A673 (cell line): ENCODE data around the gene ATP5ME. TPM values are rescaled to one million over a fixed set of nuclear protein-coding genes. Genes with fewer than 3 reads are reported as not detected.

Experiments used
- BruUV-seq: library from RNA; stranded (reverse); fragments of 400-500 nt; replicated peaks from 2 replicates; lab custom pipeline; 2021; lab: Mats Ljungman, UMichigan
- CTCF ChIA-PET: fragments of 300-600 bp; sonication (Branson Sonifier 250); formaldehyde crosslinking; loops from one replicate; lab custom pipeline; 2022; ENCODE audit warnings: antibody characterized with exemption; lab: Charles Lee
- POLR2A ChIA-PET: fragments of 300-600 bp; sonication (Branson Sonifier 250); formaldehyde crosslinking; loops from one replicate; lab custom pipeline; 2022; ENCODE audit warnings: antibody characterized with exemption; ENCODE audit not compliant: low non-redundant PET; lab: Charles Lee
- DNase-seq: peaks from one replicate; pipeline ENCODE4 v3.0.0-alpha.2; 2015; ENCODE audit warnings: low spot score
- H3K27ac ChIP-seq: fragments of 200-600 bp; sonication (generic); 2 replicates; pipeline ENCODE4 v1.5.1; 2016; ENCODE audit warnings: mixed run types, low read depth, mild to moderate bottlenecking, mixed read lengths, antibody characterized with exemption, low read length; ENCODE audit not compliant: poor library complexity, severe bottlenecking
- H3K27me3 ChIP-seq: fragments of 200-600 bp; sonication (generic); replicated peaks from 2 replicates; pipeline ENCODE4 v1.6.1; 2017; ENCODE audit warnings: mixed run types, low read depth, mild to moderate bottlenecking, mixed read lengths, antibody characterized with exemption, low read length; ENCODE audit not compliant: insufficient read depth, poor library complexity
- H3K36me3 ChIP-seq: fragments of 200-600 bp; sonication (generic); 2 replicates; pipeline ENCODE4 v1.6.1; 2016; ENCODE audit warnings: mixed run types, mild to moderate bottlenecking, mixed read lengths, antibody characterized with exemption, low read length; ENCODE audit not compliant: insufficient read depth, poor library complexity, severe bottlenecking
- H3K4me1 ChIP-seq: fragments of 200-600 bp; sonication (generic); 2 replicates; pipeline ENCODE4 v1.6.1; 2017; ENCODE audit warnings: mixed run types, mild to moderate bottlenecking, mixed read lengths, antibody characterized with exemption, low read length; ENCODE audit not compliant: insufficient read depth, poor library complexity, severe bottlenecking
- H3K4me3 ChIP-seq: fragments of 200-600 bp; sonication (generic); 2 replicates; pipeline ENCODE4 v1.5.1; 2016; ENCODE audit warnings: low read depth, mixed run types, mild to moderate bottlenecking, mixed read lengths, low read length; ENCODE audit not compliant: poor library complexity, severe bottlenecking
- H3K9me3 ChIP-seq: fragments of 200-600 bp; sonication (generic); 2 replicates; pipeline ENCODE4 v1.6.1; 2016; ENCODE audit warnings: mixed run types, low read depth, mild to moderate bottlenecking, mixed read lengths, antibody characterized with exemption, low read length; ENCODE audit not compliant: poor library complexity, severe bottlenecking
- EZH2 ChIP-seq: fragments of 200-600 bp; sonication (generic); IDR thresholded peaks from 2 replicates; pipeline ENCODE4 v1.6.1; 2017; ENCODE audit warnings: borderline replicate concordance, low read depth, mild to moderate bottlenecking, mixed read lengths, antibody characterized with exemption, low read length; ENCODE audit not compliant: poor library complexity, severe bottlenecking
- intact Hi-C: fragments of 100-400 bp; cut with micrococcal nuclease; formaldehyde crosslinking; loops from one replicate; pipeline ENCODE4 v1.10.0; 2022; ENCODE audit not compliant: unreplicated experiment
- total RNA-seq: library from RNA; stranded (reverse); gene quantifications from 2 replicates; pipeline ENCODE4 v1.2.3, GENCODE V29; 2021
- TF ChIP-seq, protein P1 (sequence below): fragments of 300-800, 200-600 bp; sonication (generic); conservative IDR thresholded peaks from 2 replicates; pipeline ENCODE4 v1.5.1; 2017; ENCODE audit warnings: low read depth, mild to moderate bottlenecking, antibody characterized with exemption, low read length, moderate library complexity, mixed read lengths

Gene ATP5ME
- total RNA-seq, 1 experiment from 2014 or later, result 383 TPM

DNA sequence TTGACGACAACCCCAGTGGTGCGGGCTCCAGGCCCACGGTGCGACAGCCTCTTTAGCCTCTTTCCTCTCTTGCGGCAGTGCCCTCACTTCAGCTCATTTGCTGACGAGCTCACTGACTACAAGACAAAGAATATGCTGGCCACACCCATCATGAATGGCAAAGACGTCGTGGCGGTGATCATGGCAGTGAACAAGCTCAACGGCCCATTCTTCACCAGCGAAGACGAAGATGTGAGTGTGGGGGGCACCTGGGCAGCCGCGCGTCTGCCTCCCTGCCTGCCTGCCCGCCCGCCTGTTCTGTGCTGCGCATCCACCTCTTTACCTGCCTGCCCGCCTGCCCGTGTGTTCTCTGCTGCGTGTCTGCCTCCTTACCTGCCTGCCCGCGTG is 39.5 kb downstream of the ATP5ME start:
- Histone ChIP-seq H3K36me3 (no peaks in the 10 kb centered on the region), H3K4me3 (no peak overlapping the region), H3K27ac (no peak overlapping the region), H3K9me3 (no peaks in the 10 kb centered on the region), H3K4me1 (no peaks in the 10 kb centered on the region), H3K27me3 (peaks cover 15% of the 10 kb centered on the region)
- no TSS peak for BruUV-seq
- DNase-seq, result no peak
- TF ChIP-seq, protein P1, sequence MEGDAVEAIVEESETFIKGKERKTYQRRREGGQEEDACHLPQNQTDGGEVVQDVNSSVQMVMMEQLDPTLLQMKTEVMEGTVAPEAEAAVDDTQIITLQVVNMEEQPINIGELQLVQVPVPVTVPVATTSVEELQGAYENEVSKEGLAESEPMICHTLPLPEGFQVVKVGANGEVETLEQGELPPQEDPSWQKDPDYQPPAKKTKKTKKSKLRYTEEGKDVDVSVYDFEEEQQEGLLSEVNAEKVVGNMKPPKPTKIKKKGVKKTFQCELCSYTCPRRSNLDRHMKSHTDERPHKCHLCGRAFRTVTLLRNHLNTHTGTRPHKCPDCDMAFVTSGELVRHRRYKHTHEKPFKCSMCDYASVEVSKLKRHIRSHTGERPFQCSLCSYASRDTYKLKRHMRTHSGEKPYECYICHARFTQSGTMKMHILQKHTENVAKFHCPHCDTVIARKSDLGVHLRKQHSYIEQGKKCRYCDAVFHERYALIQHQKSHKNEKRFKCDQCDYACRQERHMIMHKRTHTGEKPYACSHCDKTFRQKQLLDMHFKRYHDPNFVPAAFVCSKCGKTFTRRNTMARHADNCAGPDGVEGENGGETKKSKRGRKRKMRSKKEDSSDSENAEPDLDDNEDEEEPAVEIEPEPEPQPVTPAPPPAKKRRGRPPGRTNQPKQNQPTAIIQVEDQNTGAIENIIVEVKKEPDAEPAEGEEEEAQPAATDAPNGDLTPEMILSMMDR, result no peak
- TF ChIP-seq EZH2, result no peak
- POLR2A ChIA-PET, result no interaction called here
- intact Hi-C loops, result no loop called here
- CTCF ChIA-PET, result no interaction called here

DNA sequence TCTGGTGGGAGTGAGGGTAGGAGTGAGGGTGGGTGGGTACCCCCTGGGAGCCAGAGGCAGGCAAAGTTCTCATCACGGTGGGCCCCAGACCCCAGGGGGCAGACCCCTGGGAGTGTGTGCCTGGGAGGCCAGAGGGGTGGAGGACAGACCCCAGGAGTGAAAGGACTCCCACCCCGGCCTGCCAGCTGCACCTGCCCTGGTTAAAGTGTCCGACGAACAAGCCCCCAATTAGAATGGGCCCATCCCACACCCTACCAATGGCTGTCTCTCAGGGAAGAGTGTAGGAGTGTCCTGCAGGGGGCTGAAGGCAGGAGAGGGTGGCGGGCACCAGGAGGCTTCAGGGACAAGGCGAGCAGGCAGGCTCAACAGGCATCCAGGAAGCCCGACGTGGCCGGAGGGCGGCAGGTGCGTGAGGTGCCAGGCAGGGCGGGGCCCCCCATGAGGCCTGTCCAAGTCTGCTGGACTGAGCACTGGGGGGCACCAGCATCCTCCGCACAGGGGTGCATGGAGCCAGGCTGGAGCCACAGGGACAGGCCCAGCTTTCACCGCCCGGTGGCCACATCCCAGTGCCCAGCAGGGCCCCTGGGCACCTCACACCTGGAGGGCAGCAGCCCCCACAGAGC is 40.0 kb downstream of the ATP5ME start:
- DNase-seq, result no peak
- H3K27ac ChIP-seq, result no peak overlapping the region
- BruUV-seq, result no TSS peak
- intact Hi-C loops, result no loop called here
- no peaks in the 10 kb centered on the region for H3K4me1 ChIP-seq
- H3K36me3 ChIP-seq, result no peaks in the 10 kb centered on the region
- H3K9me3 ChIP-seq, result no peaks in the 10 kb centered on the region
- no peak overlapping the region for H3K4me3 ChIP-seq
- TF ChIP-seq EZH2, result no peak
- TF ChIP-seq, protein P1, result no peak
- ChIA-PET CTCF (no interaction called here), POLR2A (no interaction called here)
- peaks cover 15% of the 10 kb centered on the region for H3K27me3 ChIP-seq

GRCh38 chr4:633406-633805 is 40.7 kb downstream of the ATP5ME start:
- Histone ChIP-seq H3K27me3 (peaks cover 10% of the 10 kb centered on the region), H3K4me3 (no peak overlapping the region), H3K27ac (no peak overlapping the region), H3K4me1 (no peaks in the 10 kb centered on the region), H3K36me3 (no peaks in the 10 kb centered on the region), H3K9me3 (no peaks in the 10 kb centered on the region)
- ChIA-PET CTCF (no interaction called here), POLR2A (no interaction called here)
- BruUV-seq, result no TSS peak
- DNase-seq, result no peak
- no peak for TF ChIP-seq EZH2
- TF ChIP-seq, protein P1, result no peak
- intact Hi-C loops, result no loop called here
